GM12891 (cell line): ENCODE measurements around the gene ZNF260.

Source experiments
- POLR2A ChIP-seq: IDR thresholded peaks from 2 replicates; pipeline ENCODE4 v1.6.1; 2011; ENCODE audit warnings: low read depth, low read length, control low read depth
- POLR2AphosphoS5 ChIP-seq: IDR thresholded peaks from 2 replicates; pipeline ENCODE4 v1.6.1; 2011; ENCODE audit warnings: low read depth, low read length, control low read depth
- POU2F2 ChIP-seq: IDR thresholded peaks from 2 replicates; pipeline ENCODE4 v1.6.1; 2011; ENCODE audit warnings: low read depth, mild to moderate bottlenecking, control low read depth, low read length, moderate library complexity
- TAF1 ChIP-seq: IDR thresholded peaks from 2 replicates; pipeline ENCODE4 v1.6.1; 2011; ENCODE audit warnings: low read depth, low read length, control low read depth

GRCh38 chr19:36526581-36526980 is 1.5 kb downstream of the ZNF260 start:
- no peak for TF ChIP-seq POLR2AphosphoS5
- no peak for TF ChIP-seq POLR2A
- no peak for TF ChIP-seq TAF1
- TF ChIP-seq POU2F2, result no peak
